A673 (cell line): ENCODE results near the gene SELP.

Experiments
- CTCF ChIP-seq: fragments of 300-800, 200-600 bp; sonication (generic); conservative IDR thresholded peaks from 2 replicates; pipeline ENCODE4 v1.5.1; 2017; ENCODE audit warnings: low read depth, mild to moderate bottlenecking, antibody characterized with exemption, low read length, moderate library complexity, mixed read lengths
- EZH2 ChIP-seq: fragments of 200-600 bp; sonication (generic); IDR thresholded peaks from 2 replicates; pipeline ENCODE4 v1.6.1; 2017; ENCODE audit warnings: borderline replicate concordance, low read depth, mild to moderate bottlenecking, mixed read lengths, antibody characterized with exemption, low read length; ENCODE audit not compliant: poor library complexity, severe bottlenecking

GRCh38 chr1:169623132-169623926 is 6.6 kb downstream of the SELP start:
- TF ChIP-seq CTCF (no peak), EZH2 (no peak)
